GM21447 (cell line): Measurements from ENCODE around the gene CLPTM1L.
"Not testable (repeated sequence)": the region's sequence is repeated elsewhere in the genome, so short reads cannot be mapped to it uniquely, and the experiment has no call there.

ENCODE experiments used
- ATAC-seq: cut with Tn5 transposase; IDR thresholded peaks from one replicate; pipeline ENCODE4 v1.9.1; 2021; ENCODE audit not compliant: unreplicated experiment

CLPTM1L gene

GRCh38 chr5:1278656-1279442 lies 66.0 kb downstream of the CLPTM1L start:
- ATAC-seq = no peak

- no peak for ATAC-seq
These were observed 66.7 kb downstream of the CLPTM1L start for GRCh38 chr5:1278216-1278615.

DNA sequence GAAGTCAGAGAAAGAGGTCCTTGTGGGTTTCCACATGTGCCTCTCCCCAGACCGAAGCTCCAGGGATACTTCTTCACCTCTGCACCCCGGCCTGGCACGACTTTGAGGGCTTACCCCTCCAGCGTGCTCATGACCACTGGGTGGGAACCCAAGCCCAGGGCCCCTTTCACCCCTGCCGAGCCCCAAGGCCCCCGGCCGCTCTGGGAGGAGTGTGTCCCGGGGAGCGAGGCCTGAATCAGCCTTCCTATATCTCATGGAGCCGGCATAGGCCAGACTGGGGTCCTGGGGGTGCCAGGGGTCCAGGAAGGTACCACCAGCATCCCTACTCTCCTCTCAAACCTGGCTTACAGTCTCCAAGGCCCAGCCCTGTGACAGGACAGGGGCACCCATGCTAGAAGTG lies 67.1 kb downstream of the CLPTM1L start:
- no peak for ATAC-seq

- ATAC-seq = no peak
These were observed 67.6 kb downstream of the CLPTM1L start for GRCh38 chr5:1277331-1277730.

DNA sequence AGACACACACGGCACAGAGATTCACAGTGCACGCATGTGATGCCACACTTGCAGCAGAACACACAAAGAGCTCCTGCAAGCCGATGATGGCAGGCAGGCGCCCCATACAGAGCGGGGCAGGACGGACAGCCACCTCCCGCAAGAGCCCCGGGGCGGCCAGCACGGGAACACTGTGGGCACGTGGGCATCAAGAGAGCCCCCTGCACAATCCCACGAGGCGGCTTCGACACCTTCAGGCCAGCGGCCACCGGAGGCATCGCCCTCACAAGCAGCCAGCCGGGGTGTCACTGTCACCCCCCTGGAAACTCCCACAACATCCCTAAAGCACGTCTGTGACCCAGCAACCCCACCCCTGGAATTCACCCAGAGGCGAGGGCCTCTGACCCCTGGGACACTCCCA lies 68.0 kb downstream of the CLPTM1L start:
- no peak for ATAC-seq

- not testable (repeated sequence) for ATAC-seq
These were observed 69.2 kb downstream of the CLPTM1L start for GRCh38 chr5:1275397-1276391.

- no peak for ATAC-seq
These were observed 70.4 kb downstream of the CLPTM1L start for GRCh38 chr5:1274471-1274870.

GRCh38 chr5:1273745-1274144 lies 71.2 kb downstream of the CLPTM1L start:
- ATAC-seq = no peak

- no peak for ATAC-seq
These were observed 72.7 kb downstream of the CLPTM1L start for GRCh38 chr5:1272201-1272600.

DNA sequence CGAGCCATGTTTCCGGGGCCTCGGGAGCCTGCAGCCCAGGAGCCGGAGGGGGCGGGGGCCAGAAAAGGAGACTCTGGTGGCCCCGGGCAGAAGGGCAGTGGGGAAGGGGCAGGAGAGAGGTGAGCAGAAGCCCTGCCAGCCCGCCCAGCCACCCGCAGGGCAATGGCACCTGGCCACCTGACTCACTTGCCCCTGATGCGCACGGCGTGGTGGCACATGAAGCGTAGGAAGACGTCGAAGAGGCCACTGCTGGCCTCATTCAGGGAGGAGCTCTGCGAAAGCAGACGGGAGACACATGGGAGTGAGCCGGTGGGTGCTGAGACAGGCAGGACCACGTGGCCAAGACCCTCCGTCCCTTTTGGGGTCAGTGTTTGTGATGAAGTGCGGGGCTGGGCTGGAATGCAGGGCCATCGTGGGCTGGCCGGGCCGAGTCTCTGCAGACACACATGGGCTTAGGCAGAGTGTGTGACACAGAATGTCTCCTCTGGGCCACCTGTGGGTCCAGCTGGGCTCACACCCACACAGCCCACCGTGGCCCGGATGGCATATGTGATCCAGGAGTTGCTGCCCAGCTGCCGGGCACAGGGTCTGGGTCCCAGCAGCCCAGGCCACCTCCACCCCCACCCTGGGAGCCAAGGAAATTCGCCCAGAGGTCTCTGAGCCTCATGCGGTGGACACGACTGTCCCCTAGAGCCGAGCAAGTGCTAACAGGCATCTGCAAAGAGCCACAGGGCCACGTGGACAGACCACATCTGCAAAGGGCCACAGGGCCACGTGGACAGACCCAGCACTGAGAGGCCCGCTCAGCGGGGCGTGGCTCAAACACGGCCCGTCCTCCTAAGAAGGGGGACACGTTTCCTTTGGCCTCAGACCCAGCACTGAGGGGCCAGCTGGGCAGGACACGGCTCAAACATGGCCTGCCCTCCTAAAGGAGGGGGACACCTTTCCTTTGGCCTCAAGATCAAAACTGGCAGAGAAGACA lies 73.7 kb downstream of the CLPTM1L start:
- ATAC-seq = no peak

- no peak for ATAC-seq
These were observed 74.5 kb downstream of the CLPTM1L start for GRCh38 chr5:1270426-1270825.

GRCh38 chr5:1268666-1269065 lies 76.2 kb downstream of the CLPTM1L start:
- ATAC-seq = no peak

DNA sequence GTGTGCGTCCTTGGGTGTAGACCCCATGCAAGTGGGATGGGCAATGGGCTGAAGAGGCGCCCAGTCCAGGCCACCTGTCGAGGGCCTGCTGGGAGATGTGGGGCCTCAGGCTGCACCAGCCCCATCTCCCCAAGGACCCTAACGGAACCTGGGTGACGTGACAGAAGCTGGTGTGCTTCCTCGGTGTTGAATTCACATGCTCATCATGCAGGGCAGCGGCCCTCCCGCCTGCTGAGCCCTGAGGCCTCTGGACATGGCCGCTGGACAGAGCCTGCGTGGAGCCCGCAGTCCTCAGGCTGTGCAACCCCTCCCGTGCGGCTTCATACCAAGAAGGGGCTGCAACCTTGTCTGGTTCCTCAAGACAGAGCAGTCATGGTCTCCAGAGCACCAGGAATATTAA lies 76.8 kb downstream of the CLPTM1L start:
- no peak for ATAC-seq
